Forelimb muscle (tissue), 1 donor: ENCODE results near the gene PTPN22. TPM values are rescaled to one million over a fixed set of nuclear protein-coding genes. Genes with fewer than 3 reads are reported as not detected.
A peak's percentile ranks its signal among the peaks of the same experiment; 100 is the strongest.
"Not testable (repeated sequence)": the region's sequence is repeated elsewhere in the genome, so short reads cannot be mapped to it uniquely, and the experiment has no call there.

Source experiments
- DNase-seq: peaks from one replicate; pipeline ENCODE4 v3.0.0-alpha.2; 2013; ENCODE audit warnings: low read depth
- polyA plus RNA-seq: library from polyadenylated mRNA; unstranded; fragments of 120-200 nt; gene quantifications from one replicate; pipeline ENCODE4 v1.2.1, GENCODE V29; 2013; ENCODE audit not compliant: insufficient read length

Gene PTPN22
- polyA plus RNA-seq, 1 donor = 0.46 TPM

GRCh38 chr1:113852694-113853093 lies 18.8 kb downstream of the PTPN22 start:
- not testable (repeated sequence) for DNase-seq

GRCh38 chr1:113850127-113850796 lies 21.2 kb downstream of the PTPN22 start:
- DNase-seq = no peak

GRCh38 chr1:113849072-113849471 lies 22.4 kb downstream of the PTPN22 start:
- no peak for DNase-seq

- DNase-seq = no peak
Observed at GRCh38 chr1:113846391-113847035, 25.0 kb downstream of the PTPN22 start.

- DNase-seq = no peak
Observed at GRCh38 chr1:113836534-113836933, 35.0 kb downstream of the PTPN22 start.

GRCh38 chr1:113835686-113836290 lies 35.7 kb downstream of the PTPN22 start:
- DNase-seq = no peak

- no peak for DNase-seq
Observed at GRCh38 chr1:113834716-113835115, 36.8 kb downstream of the PTPN22 start.

- no peak for DNase-seq
Observed at GRCh38 chr1:113830039-113830438, 41.5 kb downstream of the PTPN22 start.

GRCh38 chr1:113821916-113822315 lies 49.6 kb downstream of the PTPN22 start:
- no peak for DNase-seq

- no peak for DNase-seq
Observed at GRCh38 chr1:113818578-113818977, 52.9 kb downstream of the PTPN22 start.

GRCh38 chr1:113813218-113813617 lies 58.3 kb downstream of the PTPN22 start:
- no peak for DNase-seq

GRCh38 chr1:113812661-113813135 lies 58.8 kb downstream of the PTPN22 start:
- DNase-seq = no peak

GRCh38 chr1:113811888-113812660 lies 59.4 kb downstream of the PTPN22 start, which contains the start of gene RSBN1:
TSS of gene RSBN1 (minus strand) at chr1:113812476. CDS start at chr1:113812412, 64 bp downstream.
- DNase-seq = peak; percentile 99

- DNase-seq = no peak
Observed at GRCh38 chr1:113811156-113811887, 60.2 kb downstream of the PTPN22 start.

- DNase-seq = no peak
Observed at GRCh38 chr1:113809670-113810602, 61.6 kb downstream of the PTPN22 start.

- no peak for DNase-seq
Observed at GRCh38 chr1:113808450-113809195, 62.9 kb downstream of the PTPN22 start.

GRCh38 chr1:113805639-113806038 lies 65.9 kb downstream of the PTPN22 start:
- no peak for DNase-seq

- no peak for DNase-seq
Observed at GRCh38 chr1:113805256-113805531, 66.3 kb downstream of the PTPN22 start.

GRCh38 chr1:113804421-113805255 lies 66.9 kb downstream of the PTPN22 start:
- no peak for DNase-seq
